Putamen (tissue), 1 donor: Measurements from ENCODE around the gene RAB6B.

ENCODE experiments used
- DNase-seq: peaks from one replicate; pipeline ENCODE4 v3.0.0-alpha.2; 2016; ENCODE audit warnings: low spot score

Gene RAB6B

GRCh38 chr3:133894353-133895207 is 1.1 kb downstream of the RAB6B start:
- no peak for DNase-seq

- DNase-seq = no peak
Measured at GRCh38 chr3:133893683-133894352, 1.9 kb downstream of the RAB6B start.

- DNase-seq = no peak
Measured at GRCh38 chr3:133892541-133893231, 3.0 kb downstream of the RAB6B start.

GRCh38 chr3:133891662-133892378 is 3.9 kb downstream of the RAB6B start:
- DNase-seq = no peak

- DNase-seq = no peak
Measured at GRCh38 chr3:133890972-133891644, 4.6 kb downstream of the RAB6B start.

- DNase-seq = no peak
Measured at GRCh38 chr3:133890037-133890436, 5.6 kb downstream of the RAB6B start.

GRCh38 chr3:133888726-133889340 is 6.8 kb downstream of the RAB6B start:
- no peak for DNase-seq

GRCh38 chr3:133887803-133888703 is 7.6 kb downstream of the RAB6B start:
- DNase-seq = no peak

- DNase-seq = no peak
Measured at GRCh38 chr3:133887074-133887802, 8.4 kb downstream of the RAB6B start.

GRCh38 chr3:133886031-133886722 is 9.5 kb downstream of the RAB6B start:
- DNase-seq = no peak

GRCh38 chr3:133884887-133885711 is 10.6 kb downstream of the RAB6B start:
- no peak for DNase-seq

GRCh38 chr3:133884054-133884886 is 11.4 kb downstream of the RAB6B start:
- DNase-seq = no peak

- no peak for DNase-seq
Measured at GRCh38 chr3:133883641-133884040, 12.0 kb downstream of the RAB6B start.

GRCh38 chr3:133882986-133883586 is 12.6 kb downstream of the RAB6B start:
- DNase-seq = no peak

- no peak for DNase-seq
Measured at GRCh38 chr3:133881939-133882825, 13.5 kb downstream of the RAB6B start.
